ENCODE data around the gene ZNF66.
A peak's percentile ranks its signal among the peaks of the same experiment; 100 is the strongest.
"Not testable (repeated sequence)": the region's sequence is repeated elsewhere in the genome, so short reads cannot be mapped to it uniquely, and the experiment has no call there.

The ZNF66 gene

GRCh38 chr19:20776083-20777076 is at the start of gene ZNF66:
Gene ZNF66 (plus strand): TSS chr19:20776304. CDS start chr19:20776448, 144 bp downstream.
- DNase-seq: peak; percentile 98

GRCh38 chr19:20750169-20750568 is 25.9 kb upstream of the ZNF66 start:
- DNase-seq: not testable (repeated sequence)

GRCh38 chr19:20752291-20752690 is 23.8 kb upstream of the ZNF66 start:
- DNase-seq: not testable (repeated sequence)

GRCh38 chr19:20769225-20769736 is 6.8 kb upstream of the ZNF66 start:
- not testable (repeated sequence) for DNase-seq

- DNase-seq: no peak
Measured at GRCh38 chr19:20787786-20788185, 11.7 kb downstream of the ZNF66 start.

GRCh38 chr19:20791806-20792205 is 15.7 kb downstream of the ZNF66 start:
- DNase-seq: no peak

- DNase-seq: not testable (repeated sequence)
Measured at GRCh38 chr19:20806311-20807262, 30.5 kb downstream of the ZNF66 start.

GRCh38 chr19:20840371-20840770 is 64.3 kb downstream of the ZNF66 start:
- DNase-seq: no peak
